Panc1 (cell line): ENCODE results near the gene SNTB2. TPM values are rescaled to one million over a fixed set of nuclear protein-coding genes. Genes with fewer than 3 reads are reported as not detected.

Experiments
- ATAC-seq: fragments of 200-7000 bp; cut with Tn5 transposase; 2 replicates; pipeline ENCODE4 v1.9.1; 2020; ENCODE audit warnings: mild to moderate bottlenecking, moderate library complexity
- BruUV-seq: library from RNA; stranded (reverse); fragments of 400-500 nt; replicated peaks from 2 replicates; lab custom pipeline; 2021; lab: Mats Ljungman, UMichigan
- CTCF ChIA-PET: fragments of 300-600 bp; sonication (Branson Sonifier 250); formaldehyde crosslinking; loops from one replicate; lab custom pipeline; 2022; ENCODE audit warnings: antibody characterized with exemption; lab: Charles Lee
- POLR2A ChIA-PET: fragments of 300-600 bp; sonication (Branson Sonifier 250); formaldehyde crosslinking; loops from one replicate; lab custom pipeline; 2022; ENCODE audit warnings: antibody characterized with exemption; lab: Charles Lee
- DNase-seq: peaks from one replicate; pipeline ENCODE4 v3.0.0-alpha.2; 2010; ENCODE audit warnings: low read depth, low spot score
- H3K27ac ChIP-seq: 2 replicates; pipeline ENCODE4 v1.5.1; 2011; ENCODE audit warnings: mild to moderate bottlenecking, low read length, inconsistent platforms
- H3K27me3 ChIP-seq: fragments of 200-500 bp; sonication (Bioruptor generic); 2 replicates; pipeline ENCODE4 v1.6.0; 2014; ENCODE audit warnings: low read length, inconsistent platforms; ENCODE audit not compliant: control insufficient read depth, insufficient read depth
- H3K36me3 ChIP-seq: fragments of 200-500 bp; sonication (Bioruptor generic); 2 replicates; pipeline ENCODE4 v1.5.1; 2014; ENCODE audit warnings: inconsistent platforms, mild to moderate bottlenecking, low read length, moderate library complexity; ENCODE audit not compliant: control insufficient read depth, insufficient read depth
- H3K4me1 ChIP-seq: 2 replicates; pipeline ENCODE4 v1.5.1; 2011; ENCODE audit warnings: inconsistent platforms, mild to moderate bottlenecking, low read length, moderate library complexity; ENCODE audit not compliant: control insufficient read depth, insufficient read depth
- H3K4me3 ChIP-seq, 2 experiments: 2 replicates each; pipeline ENCODE4 v1.5.1; 2011 to 2012; ENCODE audit warnings: low read depth in 2 of 2, low read length in 2 of 2, mild to moderate bottlenecking in 2 of 2, inconsistent platforms in 1 of 2, moderate library complexity in 1 of 2
- H3K9me3 ChIP-seq: fragments of 200-500 bp; sonication (Bioruptor generic); 2 replicates; pipeline ENCODE4 v1.5.1; 2014; ENCODE audit warnings: low read depth, mild to moderate bottlenecking, inconsistent platforms, low read length, moderate library complexity; ENCODE audit not compliant: control insufficient read depth, insufficient read depth
- POLR2AphosphoS5 ChIP-seq: IDR thresholded peaks from 2 replicates; pipeline ENCODE4 v1.6.1; 2012; ENCODE audit warnings: mild to moderate bottlenecking, low read depth, low read length, moderate library complexity
- SIN3A ChIP-seq: IDR thresholded peaks from 2 replicates; pipeline ENCODE4 v1.6.1; 2012; ENCODE audit warnings: low read depth, mild to moderate bottlenecking, low read length, moderate library complexity, borderline replicate concordance; ENCODE audit not compliant: insufficient read depth
- TCF7L2 ChIP-seq: IDR thresholded peaks from 2 replicates; pipeline ENCODE4 v1.6.1; 2011; ENCODE audit warnings: mild to moderate bottlenecking, low read depth, low read length, inconsistent platforms
- in situ Hi-C: cut with HindIII; loops from 2 replicates; pipeline ENCODE4 v1.10.0; 2016; ENCODE audit warnings: low sequenced_read_pairs, low pct_unique_long_range_greater_than_20kb
- intact Hi-C: fragments of 100-400 bp; cut with micrococcal nuclease; formaldehyde crosslinking; loops from one replicate; pipeline ENCODE4 v1.10.0; 2022; ENCODE audit not compliant: unreplicated experiment
- total RNA-seq: library from RNA; stranded (reverse); gene quantifications from one replicate; pipeline ENCODE4 v1.2.1, GENCODE V29; 2021; ENCODE audit not compliant: unreplicated experiment
- TF ChIP-seq, protein P1 (sequence below), 2 experiments: IDR thresholded peaks; 2 replicates each; pipeline ENCODE4 v1.6.1; 2011 to 2012; ENCODE audit warnings: low read depth in 2 of 2, control low read depth in 1 of 2, low read length in 1 of 2, mild to moderate bottlenecking in 1 of 2, moderate library complexity in 1 of 2; ENCODE audit not compliant: insufficient read depth in 1 of 2
- TF ChIP-seq, protein P2 (sequence below): fragments of 450-650 bp; IDR thresholded peaks from 2 replicates; pipeline ENCODE4 v1.5.1; 2017; ENCODE audit warnings: mild to moderate bottlenecking

SNTB2 gene
- total RNA-seq, 1 experiment from 2014 or later: 40.8 TPM

DNA sequence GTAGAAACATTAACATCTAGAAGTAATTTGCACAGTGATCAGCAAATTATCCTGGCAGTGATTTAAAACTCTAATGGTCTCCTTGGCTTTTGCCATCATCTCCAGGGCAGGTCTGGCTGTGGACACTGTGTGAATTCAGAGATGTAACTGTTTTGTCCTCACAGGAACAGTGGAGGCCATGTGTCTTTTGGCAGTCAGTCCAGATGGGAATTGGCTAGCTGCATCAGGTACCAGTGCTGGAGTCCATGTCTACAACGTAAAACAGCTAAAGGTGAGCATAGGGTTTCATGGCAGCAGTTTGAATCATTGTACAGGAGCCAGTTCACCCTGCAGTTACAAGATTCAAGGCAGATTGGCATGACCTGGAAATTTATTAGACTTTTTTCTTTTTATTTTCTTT is 26.8 kb upstream of the SNTB2 start:
- DNase-seq (no peak), ATAC-seq (no peak)
- ChIA-PET POLR2A (no interaction called here), CTCF (interaction anchor here (0.8 kb wide), 1 partner anchor 1076 kb away, joined by 6 read pairs; no protein-coding TSS in a partner anchor)
- Histone ChIP-seq H3K4me1 (no peaks in the 10 kb centered on the region), H3K36me3 (peaks cover 16% of the 10 kb centered on the region), H3K27ac (no peak overlapping the region), H3K4me3 (no peak overlapping the region), H3K9me3 (no peaks in the 10 kb centered on the region), H3K27me3 (no peaks in the 10 kb centered on the region)
- TF ChIP-seq, protein P1, sequence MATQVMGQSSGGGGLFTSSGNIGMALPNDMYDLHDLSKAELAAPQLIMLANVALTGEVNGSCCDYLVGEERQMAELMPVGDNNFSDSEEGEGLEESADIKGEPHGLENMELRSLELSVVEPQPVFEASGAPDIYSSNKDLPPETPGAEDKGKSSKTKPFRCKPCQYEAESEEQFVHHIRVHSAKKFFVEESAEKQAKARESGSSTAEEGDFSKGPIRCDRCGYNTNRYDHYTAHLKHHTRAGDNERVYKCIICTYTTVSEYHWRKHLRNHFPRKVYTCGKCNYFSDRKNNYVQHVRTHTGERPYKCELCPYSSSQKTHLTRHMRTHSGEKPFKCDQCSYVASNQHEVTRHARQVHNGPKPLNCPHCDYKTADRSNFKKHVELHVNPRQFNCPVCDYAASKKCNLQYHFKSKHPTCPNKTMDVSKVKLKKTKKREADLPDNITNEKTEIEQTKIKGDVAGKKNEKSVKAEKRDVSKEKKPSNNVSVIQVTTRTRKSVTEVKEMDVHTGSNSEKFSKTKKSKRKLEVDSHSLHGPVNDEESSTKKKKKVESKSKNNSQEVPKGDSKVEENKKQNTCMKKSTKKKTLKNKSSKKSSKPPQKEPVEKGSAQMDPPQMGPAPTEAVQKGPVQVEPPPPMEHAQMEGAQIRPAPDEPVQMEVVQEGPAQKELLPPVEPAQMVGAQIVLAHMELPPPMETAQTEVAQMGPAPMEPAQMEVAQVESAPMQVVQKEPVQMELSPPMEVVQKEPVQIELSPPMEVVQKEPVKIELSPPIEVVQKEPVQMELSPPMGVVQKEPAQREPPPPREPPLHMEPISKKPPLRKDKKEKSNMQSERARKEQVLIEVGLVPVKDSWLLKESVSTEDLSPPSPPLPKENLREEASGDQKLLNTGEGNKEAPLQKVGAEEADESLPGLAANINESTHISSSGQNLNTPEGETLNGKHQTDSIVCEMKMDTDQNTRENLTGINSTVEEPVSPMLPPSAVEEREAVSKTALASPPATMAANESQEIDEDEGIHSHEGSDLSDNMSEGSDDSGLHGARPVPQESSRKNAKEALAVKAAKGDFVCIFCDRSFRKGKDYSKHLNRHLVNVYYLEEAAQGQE (IDR thresholded peaks at IDR 0.05; ENCODE audit: insufficient read depth in 1 of 2, low read depth in 2 of 2, low read length in 1 of 2): no peak
- no peak for TF ChIP-seq TCF7L2
- TF ChIP-seq SIN3A: no peak
- TF ChIP-seq, protein P2, sequence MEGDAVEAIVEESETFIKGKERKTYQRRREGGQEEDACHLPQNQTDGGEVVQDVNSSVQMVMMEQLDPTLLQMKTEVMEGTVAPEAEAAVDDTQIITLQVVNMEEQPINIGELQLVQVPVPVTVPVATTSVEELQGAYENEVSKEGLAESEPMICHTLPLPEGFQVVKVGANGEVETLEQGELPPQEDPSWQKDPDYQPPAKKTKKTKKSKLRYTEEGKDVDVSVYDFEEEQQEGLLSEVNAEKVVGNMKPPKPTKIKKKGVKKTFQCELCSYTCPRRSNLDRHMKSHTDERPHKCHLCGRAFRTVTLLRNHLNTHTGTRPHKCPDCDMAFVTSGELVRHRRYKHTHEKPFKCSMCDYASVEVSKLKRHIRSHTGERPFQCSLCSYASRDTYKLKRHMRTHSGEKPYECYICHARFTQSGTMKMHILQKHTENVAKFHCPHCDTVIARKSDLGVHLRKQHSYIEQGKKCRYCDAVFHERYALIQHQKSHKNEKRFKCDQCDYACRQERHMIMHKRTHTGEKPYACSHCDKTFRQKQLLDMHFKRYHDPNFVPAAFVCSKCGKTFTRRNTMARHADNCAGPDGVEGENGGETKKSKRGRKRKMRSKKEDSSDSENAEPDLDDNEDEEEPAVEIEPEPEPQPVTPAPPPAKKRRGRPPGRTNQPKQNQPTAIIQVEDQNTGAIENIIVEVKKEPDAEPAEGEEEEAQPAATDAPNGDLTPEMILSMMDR: no peak
- intact Hi-C loops: no loop called here
- BruUV-seq: no TSS peak
- in situ Hi-C loops: no loop called here

DNA sequence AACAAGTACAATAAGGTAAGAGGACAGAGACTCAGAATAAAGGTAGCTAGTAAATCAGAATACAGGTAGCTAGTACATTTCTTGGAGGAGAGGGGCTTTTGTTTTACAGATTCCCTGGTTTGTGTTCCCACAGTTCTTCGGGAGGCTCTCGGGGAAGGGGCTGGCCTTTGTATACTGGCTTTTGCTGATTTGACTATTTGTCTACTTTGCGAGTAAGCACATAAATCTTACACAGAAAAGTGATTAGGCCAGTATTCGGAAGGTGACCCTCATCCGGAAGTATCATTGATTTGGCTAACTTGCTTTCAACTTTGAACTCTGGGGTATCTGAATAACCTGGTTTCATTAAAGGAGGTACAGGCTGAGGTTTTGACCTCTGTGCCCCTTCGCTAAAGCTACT is 21.4 kb upstream of the SNTB2 start:
- Histone ChIP-seq H3K4me3 (no peak overlapping the region), H3K27me3 (no peaks in the 10 kb centered on the region), H3K27ac (no peak overlapping the region), H3K9me3 (no peaks in the 10 kb centered on the region), H3K4me1 (no peaks in the 10 kb centered on the region), H3K36me3 (peaks cover 9% of the 10 kb centered on the region)
- intact Hi-C loops (no loop called here), in situ Hi-C loops (no loop called here)
- no peak for TF ChIP-seq POLR2AphosphoS5
- TF ChIP-seq SIN3A: no peak
- TF ChIP-seq, protein P1 (IDR thresholded peaks at IDR 0.05; ENCODE audit: insufficient read depth in 1 of 2, low read depth in 2 of 2, low read length in 1 of 2): no peak
- TF ChIP-seq, protein P2: no peak
- no peak for TF ChIP-seq TCF7L2
- POLR2A ChIA-PET: no interaction called here
- no TSS peak for BruUV-seq
- CTCF ChIA-PET: no interaction called here
- DNase-seq (no peak), ATAC-seq (no peak)
